Lower lobe of right lung (tissue), 2 donors: ENCODE results near the gene ENOX1. TPM values are rescaled to one million over a fixed set of nuclear protein-coding genes. Genes with fewer than 3 reads are reported as not detected.
A peak's percentile ranks its signal among the peaks of the same experiment; 100 is the strongest.

Source experiments
- ATAC-seq, 2 donors: fragments of 200-7000 bp; cut with Tn5 transposase; one replicate each; pipeline ENCODE4 v1.9.1; 2020 to 2022; ENCODE audit warnings: mild to moderate bottlenecking in 2 of 2, moderate library complexity in 2 of 2
- DNase-seq: peaks from one replicate; pipeline ENCODE4 v3.0.0-alpha.2; 2020
- H3K27ac ChIP-seq: fragments of 200-600 bp; one replicate; pipeline ENCODE4 v1.8.0; 2022
- H3K27me3 ChIP-seq: fragments of 200-600 bp; one replicate; pipeline ENCODE4 v1.8.0; 2022; ENCODE audit warnings: low read depth
- H3K36me3 ChIP-seq: fragments of 200-600 bp; one replicate; pipeline ENCODE4 v1.8.0; 2022; ENCODE audit warnings: mild to moderate bottlenecking
- H3K4me1 ChIP-seq: fragments of 200-600 bp; one replicate; pipeline ENCODE4 v1.8.0; 2022
- H3K4me3 ChIP-seq: fragments of 200-600 bp; one replicate; pipeline ENCODE4 v1.8.0; 2022; ENCODE audit warnings: mild to moderate bottlenecking
- H3K9me3 ChIP-seq: fragments of 200-600 bp; one replicate; pipeline ENCODE4 v1.8.0; 2022
- intact Hi-C: fragments of 100-400 bp; cut with DNase I; formaldehyde crosslinking; loops from one replicate; pipeline ENCODE4 v1.11.0; 2022
- total RNA-seq: library from RNA; stranded (reverse); fragmentation: NEBNext Ultra II Directional; extraction: Animal tissue kit (Norgen Biotek cat#: 25700); gene quantifications from one replicate; pipeline ENCODE4 v1.2.1, GENCODE V29; 2021
- TF ChIP-seq, protein P1 (sequence below): fragments of 200-600 bp; IDR thresholded peaks from one replicate; pipeline ENCODE4 v1.8.0; 2022; ENCODE audit warnings: antibody characterized with exemption, mild to moderate bottlenecking
- donor health status: DM: no; HTN: yes; CAD: no; lungs with severe emphysema.

ENOX1 gene
- total RNA-seq, 1 donor from 2014 or later, result 2.0 TPM

DNA sequence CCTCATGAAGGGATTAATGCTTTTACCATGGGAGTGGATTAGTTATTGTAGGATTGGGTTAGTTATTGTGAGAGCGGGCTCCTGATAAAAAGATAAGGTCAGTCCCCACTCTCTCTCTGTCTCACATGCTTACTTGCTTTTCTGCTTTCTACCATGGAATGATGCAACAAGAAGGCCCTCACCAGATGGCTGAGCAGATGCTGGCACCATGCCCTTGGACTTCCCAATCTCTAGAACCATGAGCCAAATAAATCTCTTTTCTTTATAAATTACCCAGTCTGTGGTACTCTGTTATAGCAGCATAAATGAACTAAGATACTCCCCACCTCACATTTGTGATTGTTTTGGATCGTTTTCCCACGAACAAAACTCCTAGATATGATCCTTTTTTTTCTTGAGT is 409.6 kb downstream of the ENOX1 start:
- Histone ChIP-seq H3K36me3 (no peaks in the 10 kb centered on the region), H3K4me3 (no peak overlapping the region), H3K4me1 (peaks cover 4% of the 10 kb centered on the region), H3K27ac (no peak overlapping the region), H3K27me3 (no peaks in the 10 kb centered on the region), H3K9me3 (no peaks in the 10 kb centered on the region)
- intact Hi-C loops, result no loop called here
- TF ChIP-seq, protein P1, sequence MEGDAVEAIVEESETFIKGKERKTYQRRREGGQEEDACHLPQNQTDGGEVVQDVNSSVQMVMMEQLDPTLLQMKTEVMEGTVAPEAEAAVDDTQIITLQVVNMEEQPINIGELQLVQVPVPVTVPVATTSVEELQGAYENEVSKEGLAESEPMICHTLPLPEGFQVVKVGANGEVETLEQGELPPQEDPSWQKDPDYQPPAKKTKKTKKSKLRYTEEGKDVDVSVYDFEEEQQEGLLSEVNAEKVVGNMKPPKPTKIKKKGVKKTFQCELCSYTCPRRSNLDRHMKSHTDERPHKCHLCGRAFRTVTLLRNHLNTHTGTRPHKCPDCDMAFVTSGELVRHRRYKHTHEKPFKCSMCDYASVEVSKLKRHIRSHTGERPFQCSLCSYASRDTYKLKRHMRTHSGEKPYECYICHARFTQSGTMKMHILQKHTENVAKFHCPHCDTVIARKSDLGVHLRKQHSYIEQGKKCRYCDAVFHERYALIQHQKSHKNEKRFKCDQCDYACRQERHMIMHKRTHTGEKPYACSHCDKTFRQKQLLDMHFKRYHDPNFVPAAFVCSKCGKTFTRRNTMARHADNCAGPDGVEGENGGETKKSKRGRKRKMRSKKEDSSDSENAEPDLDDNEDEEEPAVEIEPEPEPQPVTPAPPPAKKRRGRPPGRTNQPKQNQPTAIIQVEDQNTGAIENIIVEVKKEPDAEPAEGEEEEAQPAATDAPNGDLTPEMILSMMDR, result no peak
- DNase-seq, result no peak
- ATAC-seq, result no peak

DNA sequence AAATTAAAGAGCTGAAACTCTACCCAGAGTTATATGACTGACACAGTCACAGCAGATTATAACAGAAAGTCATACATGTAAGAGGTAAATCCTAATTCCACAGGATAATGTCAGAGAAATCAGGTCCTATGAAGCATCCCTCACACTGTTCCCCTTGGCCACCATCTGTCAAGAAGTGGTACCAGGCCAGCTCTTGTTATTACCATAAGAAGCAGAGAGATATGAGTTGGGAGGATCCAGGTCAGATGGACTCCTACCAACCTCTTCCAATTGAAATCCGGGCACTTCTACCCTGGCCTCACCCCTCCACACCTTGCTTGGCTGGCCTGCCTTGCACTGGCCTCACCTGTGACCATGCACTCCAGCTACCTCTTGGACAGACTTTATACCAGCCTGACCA is 410.2 kb downstream of the ENOX1 start:
- Histone ChIP-seq H3K27me3 (no peaks in the 10 kb centered on the region), H3K9me3 (no peaks in the 10 kb centered on the region), H3K4me3 (no peak overlapping the region), H3K36me3 (no peaks in the 10 kb centered on the region), H3K4me1 (peaks cover 4% of the 10 kb centered on the region), H3K27ac (no peak overlapping the region)
- TF ChIP-seq, protein P1, result no peak
- no peak for ATAC-seq
- intact Hi-C loops, result no loop called here
- DNase-seq, result no peak

DNA sequence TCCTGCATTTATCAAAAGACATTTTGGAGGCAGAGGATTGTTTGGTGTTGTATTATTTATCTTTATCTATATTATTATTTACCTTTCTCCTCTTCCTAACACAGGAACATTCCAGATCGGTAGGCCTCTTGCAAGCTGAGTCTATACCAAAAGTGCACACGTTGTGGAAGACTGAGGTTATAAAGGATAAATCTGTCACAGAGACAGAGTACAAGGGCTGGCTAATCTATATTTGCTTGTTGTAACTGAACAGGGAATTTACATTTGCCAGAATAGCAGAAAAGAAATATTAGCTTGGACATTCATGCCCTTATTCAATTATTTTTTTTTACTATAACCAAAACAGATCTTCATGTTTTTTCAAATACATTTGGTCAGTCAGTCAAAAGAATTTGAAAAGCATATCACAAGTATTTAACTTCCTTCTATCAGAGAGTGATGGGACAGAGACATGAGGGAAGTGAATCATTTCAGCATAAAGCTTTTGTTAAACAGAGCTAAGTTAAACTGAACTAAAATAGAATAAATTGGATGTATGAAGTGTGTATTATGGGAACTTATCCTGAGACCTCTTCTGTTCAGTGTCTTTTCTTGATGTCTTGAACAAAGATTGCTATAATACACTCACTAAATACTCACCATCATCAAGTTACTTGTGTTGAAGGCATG is 410.8 kb downstream of the ENOX1 start:
- Histone ChIP-seq H3K9me3 (no peaks in the 10 kb centered on the region), H3K36me3 (no peaks in the 10 kb centered on the region), H3K27me3 (no peaks in the 10 kb centered on the region), H3K4me1 (peaks cover 4% of the 10 kb centered on the region), H3K4me3 (no peak overlapping the region), H3K27ac (no peak overlapping the region)
- DNase-seq (no peak), ATAC-seq (no peak)
- TF ChIP-seq, protein P1, result no peak
- intact Hi-C loops, result no loop called here

DNA sequence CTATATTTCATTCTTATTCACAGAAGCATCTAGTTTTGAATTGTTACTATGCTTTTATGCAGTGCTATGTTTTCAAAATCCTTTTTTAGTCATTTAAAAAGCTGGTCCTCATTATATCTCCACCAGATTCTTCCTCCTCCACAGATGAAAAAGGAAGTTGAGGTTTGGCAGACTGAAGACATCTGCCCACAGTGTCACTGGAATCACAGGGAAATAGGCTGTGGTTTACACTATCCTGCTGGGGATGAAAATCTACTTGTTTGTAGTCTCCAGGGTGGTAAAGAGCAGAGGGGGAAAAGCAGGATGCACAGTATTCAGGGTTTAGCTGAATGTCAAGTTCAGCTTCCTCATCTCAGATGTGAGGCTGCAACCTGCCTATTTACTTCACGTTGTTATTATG is 412.2 kb downstream of the ENOX1 start:
- ATAC-seq, result peak; percentile 45 to 57
- Histone ChIP-seq H3K36me3 (no peaks in the 10 kb centered on the region), H3K27me3 (no peaks in the 10 kb centered on the region), H3K4me3 (no peak overlapping the region), H3K4me1 (peaks cover 4% of the 10 kb centered on the region), H3K9me3 (no peaks in the 10 kb centered on the region), H3K27ac (no peak overlapping the region)
- TF ChIP-seq, protein P1, result no peak
- intact Hi-C loops, result no loop called here
- no peak for DNase-seq

DNA sequence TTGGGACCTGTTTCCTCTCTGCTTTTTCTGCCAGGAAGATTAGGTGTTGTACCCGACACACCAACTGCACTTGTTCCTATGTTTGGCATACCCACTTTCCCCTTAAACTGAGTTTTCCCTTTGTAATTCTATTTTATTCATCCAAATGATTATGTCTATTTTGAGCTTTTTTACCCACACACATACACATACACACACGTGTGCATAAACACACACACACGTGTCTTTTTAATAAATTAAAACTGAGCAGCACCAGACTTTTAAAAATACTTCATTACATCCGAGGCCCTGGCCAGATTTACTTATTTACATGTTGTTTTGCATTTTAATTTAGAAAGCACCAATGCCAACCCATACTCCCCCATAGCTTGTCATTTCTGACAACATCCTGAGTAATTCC is 413.4 kb downstream of the ENOX1 start:
- Histone ChIP-seq H3K27me3 (no peaks in the 10 kb centered on the region), H3K27ac (no peak overlapping the region), H3K4me1 (peaks cover 5% of the 10 kb centered on the region), H3K4me3 (no peak overlapping the region), H3K36me3 (no peaks in the 10 kb centered on the region), H3K9me3 (no peaks in the 10 kb centered on the region)
- intact Hi-C loops, result no loop called here
- ATAC-seq, result no peak
- TF ChIP-seq, protein P1, result no peak
- no peak for DNase-seq
